Stimulated activated CD8-positive, alpha-beta memory T cell treated with anti-CD3 and anti-CD28 coated beads, Interleukin-2, amount 100 ng/mL, for 1 hour (primary cell): Measurements from ENCODE around the gene SORCS1.
"Not testable (repeated sequence)": the region's sequence is repeated elsewhere in the genome, so short reads cannot be mapped to it uniquely, and the experiment has no call there.

ENCODE experiments used
- DNase-seq, 2 donors: peaks; one replicate each; pipeline ENCODE4 v3.0.0-alpha.2; 2020; ENCODE audit warnings: low read depth in 2 of 2

Gene SORCS1

DNA sequence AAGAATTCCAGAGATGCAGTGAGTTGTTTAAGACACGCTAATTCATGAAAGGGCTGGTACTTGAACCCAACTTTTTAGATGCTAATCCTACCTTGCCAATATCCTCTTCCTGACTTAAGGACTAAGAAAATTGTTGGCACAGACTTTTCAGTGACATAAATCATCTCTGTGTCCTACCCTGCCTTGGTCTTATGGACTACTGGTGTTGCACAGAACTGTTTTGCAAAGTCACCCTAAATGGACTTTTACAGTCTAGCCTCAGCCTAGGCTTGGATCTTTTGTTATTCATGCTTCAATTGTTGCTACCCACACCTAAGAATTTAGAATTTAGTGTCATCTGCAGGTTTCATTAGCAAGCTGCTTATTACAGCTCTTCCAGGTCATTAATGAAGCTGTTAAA is 112.7 kb downstream of the SORCS1 start:
- no peak for DNase-seq

- no peak for DNase-seq
Observed at GRCh38 chr10:107043461-107043860, 121.0 kb downstream of the SORCS1 start.

GRCh38 chr10:107037192-107038122 is 127.0 kb downstream of the SORCS1 start:
- no peak for DNase-seq

GRCh38 chr10:107033799-107034422 is 130.6 kb downstream of the SORCS1 start:
- DNase-seq: no peak

DNA sequence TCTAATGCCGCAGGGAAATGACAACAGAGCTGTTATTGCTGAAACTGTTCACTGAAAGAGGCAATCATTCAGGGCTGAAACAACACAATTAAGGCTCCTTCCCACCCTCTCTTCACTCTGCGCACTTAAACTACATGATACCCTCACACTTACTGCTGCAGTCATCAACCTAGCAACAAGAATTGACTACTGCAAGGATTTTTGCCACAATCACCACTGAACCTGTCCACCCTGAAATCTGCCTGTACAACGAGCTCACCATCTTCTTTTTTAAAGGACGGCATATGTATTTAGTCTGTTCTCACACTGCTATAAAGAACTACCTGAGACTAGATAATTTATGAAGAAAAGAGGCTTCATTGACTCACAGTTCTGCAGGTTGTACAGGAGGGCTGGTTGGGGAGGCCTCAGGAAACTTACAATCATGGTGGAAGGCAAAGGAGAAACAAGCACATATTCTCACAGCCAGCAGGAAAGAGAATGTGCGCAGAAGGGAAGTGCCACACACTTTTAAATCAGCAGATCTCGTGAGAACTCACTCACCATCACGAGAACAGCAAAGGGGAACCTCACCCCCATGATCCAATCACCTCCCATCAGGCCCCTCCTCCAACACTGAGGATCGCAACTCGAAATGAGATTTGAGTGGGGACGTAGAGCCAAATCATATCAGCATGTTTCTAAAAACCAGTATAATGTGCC is 131.7 kb downstream of the SORCS1 start:
- no peak for DNase-seq

GRCh38 chr10:107031931-107032699 is 132.4 kb downstream of the SORCS1 start:
- no peak for DNase-seq

DNA sequence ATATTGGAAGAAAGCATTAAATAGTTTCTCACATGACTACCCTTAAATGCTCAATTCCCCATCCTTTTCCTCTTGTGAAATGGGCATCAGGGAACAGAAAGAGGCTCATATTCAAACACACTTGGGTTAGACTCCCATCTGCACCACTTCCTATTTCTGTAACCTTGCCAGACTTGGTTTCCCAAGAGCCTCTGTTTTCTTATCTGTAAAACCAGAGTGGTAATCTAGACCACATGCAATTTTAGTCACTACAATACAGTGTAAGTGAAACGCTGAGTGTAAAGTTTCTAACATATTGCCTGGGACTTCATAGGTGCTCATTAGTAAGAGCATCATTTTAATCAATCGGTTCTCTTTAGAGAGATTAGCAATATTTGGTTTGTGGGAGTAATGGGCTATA is 136.3 kb downstream of the SORCS1 start:
- no peak for DNase-seq

DNA sequence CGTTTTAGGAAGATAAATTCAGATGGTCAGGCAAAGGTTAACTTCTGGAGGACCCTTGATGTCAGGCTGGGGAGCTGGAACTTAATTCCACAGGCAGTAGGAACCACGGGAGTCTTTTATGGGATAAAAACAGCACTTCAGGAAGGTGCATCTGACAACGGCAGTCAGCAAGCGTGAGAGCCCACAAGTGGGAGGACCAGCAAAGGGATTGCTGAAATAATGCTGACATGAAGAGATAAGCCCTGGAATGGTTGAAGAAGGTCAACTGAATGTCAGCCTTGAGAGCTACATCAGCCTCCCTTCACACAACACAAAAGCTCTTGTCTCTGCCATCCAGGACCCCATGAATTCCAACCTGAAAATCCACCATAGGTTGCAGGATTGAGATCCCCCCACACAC is 138.8 kb downstream of the SORCS1 start:
- DNase-seq: no peak

- not testable (repeated sequence) for DNase-seq
Observed at GRCh38 chr10:107024033-107024432, 140.5 kb downstream of the SORCS1 start.

- DNase-seq: no peak
Observed at GRCh38 chr10:107022600-107023354, 141.7 kb downstream of the SORCS1 start.

GRCh38 chr10:107019154-107019553 is 145.4 kb downstream of the SORCS1 start:
- DNase-seq: no peak

GRCh38 chr10:107013258-107014006 is 151.1 kb downstream of the SORCS1 start:
- DNase-seq: no peak

- DNase-seq: no peak
Observed at GRCh38 chr10:107011992-107012391, 152.5 kb downstream of the SORCS1 start.

GRCh38 chr10:107011105-107011504 is 153.4 kb downstream of the SORCS1 start:
- DNase-seq: no peak

DNA sequence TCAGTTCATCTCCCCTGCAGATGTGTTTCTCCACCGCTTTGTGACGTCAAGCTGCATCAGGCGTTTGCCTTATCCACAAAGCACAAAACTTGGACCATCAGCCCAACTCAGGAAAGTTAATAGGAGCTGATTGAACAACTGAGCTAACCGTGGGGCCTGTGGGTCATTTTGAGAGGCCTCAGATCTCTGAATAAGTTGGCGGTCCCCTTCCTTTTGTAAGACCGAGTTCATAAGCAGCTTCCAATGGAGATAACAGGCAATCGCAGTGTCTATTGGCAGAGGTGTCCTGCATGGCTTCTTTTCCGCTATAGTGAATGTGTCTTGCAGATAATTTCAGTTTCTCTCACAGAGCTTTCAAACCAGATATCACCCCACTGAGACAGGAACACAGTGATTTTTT is 154.0 kb downstream of the SORCS1 start:
- no peak for DNase-seq

DNA sequence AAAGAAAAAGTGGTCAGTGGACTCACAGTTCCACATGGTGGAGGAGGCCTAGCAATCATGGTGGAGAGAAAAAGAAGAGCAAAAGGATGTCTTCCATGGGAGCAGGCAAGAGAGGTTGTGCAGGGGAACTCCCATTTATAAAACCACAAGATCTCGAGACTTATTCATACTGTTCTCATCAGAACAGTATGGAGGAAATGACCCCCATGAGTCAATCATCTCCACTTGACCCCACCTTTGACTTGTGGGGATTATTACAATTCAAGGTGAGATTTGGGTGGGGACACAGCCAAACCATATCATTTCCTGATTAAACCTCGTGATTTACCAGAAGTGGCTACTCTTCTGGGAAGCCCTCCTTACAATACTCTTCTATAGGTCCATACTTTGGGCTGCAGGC is 160.1 kb downstream of the SORCS1 start:
- DNase-seq: no peak

GRCh38 chr10:107002068-107002467 is 162.4 kb downstream of the SORCS1 start:
- no peak for DNase-seq

DNA sequence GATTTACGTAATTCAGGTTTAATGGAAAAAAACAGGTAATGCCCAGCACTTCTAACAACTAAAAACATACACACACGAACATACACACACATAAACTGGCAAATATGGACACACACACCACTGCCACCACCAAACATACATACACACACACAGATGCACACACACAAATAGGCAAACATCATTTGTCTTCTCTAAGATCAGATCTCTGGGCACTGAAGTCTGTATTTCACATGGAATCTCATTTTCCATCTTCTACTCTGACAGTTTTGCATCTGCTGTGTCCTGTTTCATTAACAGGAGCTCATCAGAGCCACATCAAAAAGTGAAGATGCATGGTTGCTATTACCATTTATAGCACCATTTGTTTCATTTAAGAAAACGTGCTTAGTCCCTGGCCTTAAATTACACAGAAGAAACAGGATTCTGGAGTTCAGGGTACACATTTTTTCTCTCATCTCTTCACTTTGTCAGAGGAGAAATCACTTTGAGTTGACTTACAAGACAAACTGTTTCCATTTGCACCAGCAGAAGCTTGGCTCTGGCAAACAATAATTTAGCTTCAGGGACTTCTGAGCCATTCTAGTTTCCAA is 165.3 kb downstream of the SORCS1 start:
- no peak for DNase-seq

GRCh38 chr10:106997721-106998120 is 166.8 kb downstream of the SORCS1 start:
- DNase-seq: no peak

DNA sequence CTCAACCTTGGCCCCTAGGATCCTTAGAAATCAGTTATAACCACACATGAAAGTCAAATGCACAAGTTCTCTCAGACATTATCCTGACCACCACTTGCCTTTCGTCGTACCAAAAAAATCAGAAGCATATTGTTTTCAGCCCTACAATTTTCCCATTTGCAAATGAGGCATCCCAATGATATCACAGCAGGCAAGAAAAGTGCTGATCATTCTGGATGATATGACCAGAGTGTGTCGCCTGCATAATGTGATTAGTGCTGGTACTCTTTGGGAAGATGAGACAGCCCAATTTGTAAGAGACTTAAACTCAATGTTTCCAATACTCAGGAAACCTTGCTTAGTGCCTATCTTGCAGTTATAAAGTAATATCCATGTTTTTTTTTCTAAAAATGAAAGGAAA is 168.0 kb downstream of the SORCS1 start:
- no peak for DNase-seq
